Endothelial cell of umbilical vein (primary cell): ENCODE data around the gene HCN1.

Experiments
- CTCF ChIP-seq, 2 donors: IDR thresholded peaks; 1 replicate in 1 of 2; 2 replicates in 1 of 2; pipeline ENCODE4 v1.5.1; 2011; ENCODE audit warnings: low read length in 2 of 2, mild to moderate bottlenecking in 2 of 2, moderate library complexity in 2 of 2, control low read depth in 1 of 2, inconsistent platforms in 1 of 2, low read depth in 1 of 2; ENCODE audit not compliant: insufficient read depth in 1 of 2; ENCODE audit errors: extremely low read depth in 1 of 2
- POLR2A ChIP-seq: IDR thresholded peaks from 2 replicates; pipeline ENCODE4 v1.6.1; 2012; ENCODE audit warnings: low read depth, mild to moderate bottlenecking, control low read depth, low read length

GRCh38 chr5:45399041-45399440 lies 297.1 kb downstream of the HCN1 start:
- TF ChIP-seq CTCF (IDR thresholded peaks at IDR 0.05; ENCODE audit: extremely low read depth in 1 of 2, insufficient read depth in 1 of 2, low read depth in 1 of 2, low read length in 2 of 2) = no peak
- no peak for TF ChIP-seq POLR2A
